Neuronal stem cell (in vitro differentiated cells): ENCODE data around the gene PSMD12.

Experiments
- DNase-seq: peaks from one replicate; pipeline ENCODE4 v3.0.0-alpha.2; 2013; ENCODE audit warnings: low spot score
- H2AFZ ChIP-seq: one replicate; pipeline ENCODE4 v1.6.1; 2013; ENCODE audit warnings: mild to moderate bottlenecking, low read length, inconsistent platforms
- H2AK5ac ChIP-seq: 2 replicates; pipeline ENCODE4 v1.6.1; 2013; ENCODE audit warnings: low read depth, mild to moderate bottlenecking, inconsistent platforms, low read length, moderate library complexity, mixed read lengths
- H2BK120ac ChIP-seq: 2 replicates; pipeline ENCODE4 v1.6.1; 2013; ENCODE audit warnings: low read depth, mild to moderate bottlenecking, inconsistent platforms, low read length, moderate library complexity, mixed read lengths
- H2BK12ac ChIP-seq: one replicate; pipeline ENCODE4 v1.6.1; 2013; ENCODE audit warnings: low read length, inconsistent platforms
- H2BK15ac ChIP-seq: 2 replicates; pipeline ENCODE4 v1.6.1; 2013; ENCODE audit warnings: mild to moderate bottlenecking, low read length, inconsistent platforms, mixed read lengths
- H2BK5ac ChIP-seq: one replicate; pipeline ENCODE4 v1.6.1; 2013; ENCODE audit warnings: inconsistent platforms, mild to moderate bottlenecking, low read length, moderate library complexity
- H3K14ac ChIP-seq: one replicate; pipeline ENCODE4 v1.6.1; 2013; ENCODE audit warnings: low read length, inconsistent platforms
- H3K18ac ChIP-seq: 2 replicates; pipeline ENCODE4 v1.6.1; 2013; ENCODE audit warnings: low read length, inconsistent platforms
- H3K23ac ChIP-seq: 2 replicates; pipeline ENCODE4 v1.6.1; 2013; ENCODE audit warnings: low read depth, mild to moderate bottlenecking, mixed read lengths, low read length, inconsistent platforms; ENCODE audit not compliant: poor library complexity
- H3K27ac ChIP-seq: replicated peaks from 3 replicates; pipeline ENCODE4 v1.5.1; 2013; ENCODE audit warnings: low read length, inconsistent platforms
- H3K27me3 ChIP-seq, 3 experiments: 2 replicates each; pipeline ENCODE4 v1.6.1; 2013; ENCODE audit warnings: low read length in 3 of 3, mild to moderate bottlenecking in 2 of 3, inconsistent platforms in 1 of 3, low read depth in 1 of 3, mixed read lengths in 1 of 3, moderate library complexity in 1 of 3; ENCODE audit not compliant: control insufficient read depth in 3 of 3, insufficient read depth in 3 of 3
- H3K36me3 ChIP-seq, 2 donors: replicated peaks in 1 of 2; 2 replicates each; pipeline ENCODE4 v1.6.1; 2013; ENCODE audit warnings: low read length in 2 of 2; ENCODE audit not compliant: control insufficient read depth in 2 of 2, insufficient read depth in 2 of 2
- H3K4ac ChIP-seq: 2 replicates; pipeline ENCODE4 v1.6.1; 2013; ENCODE audit warnings: inconsistent platforms, mild to moderate bottlenecking, low read length, moderate library complexity
- H3K4me1 ChIP-seq, 2 donors: 1 replicate in 1 of 2; 2 replicates in 1 of 2; pipeline ENCODE4 v1.6.1; 2013; ENCODE audit warnings: low read length in 2 of 2, low read depth in 1 of 2; ENCODE audit not compliant: control insufficient read depth in 2 of 2, insufficient read depth in 1 of 2
- H3K4me2 ChIP-seq: one replicate; pipeline ENCODE4 v1.6.1; 2013; ENCODE audit warnings: mild to moderate bottlenecking, low read length, inconsistent platforms; ENCODE audit not compliant: insufficient read depth, poor library complexity, severe bottlenecking
- H3K4me3 ChIP-seq, 2 donors: 2 replicates each; pipeline ENCODE4 v1.5.1; 2013; ENCODE audit warnings: low read length in 2 of 2, mild to moderate bottlenecking in 2 of 2, inconsistent platforms in 1 of 2, moderate library complexity in 1 of 2
- H3K79me1 ChIP-seq: one replicate; pipeline ENCODE4 v1.6.1; 2013; ENCODE audit warnings: low read depth, mild to moderate bottlenecking, inconsistent platforms, low read length, moderate library complexity
- H3K9ac ChIP-seq: one replicate; pipeline ENCODE4 v1.6.1; 2013; ENCODE audit warnings: mild to moderate bottlenecking, low read depth, low read length, inconsistent platforms; ENCODE audit not compliant: poor library complexity
- H3K9me3 ChIP-seq, 2 donors: replicated peaks in 1 of 2; 2 replicates each; pipeline versions ENCODE3 to v1.6.1; 2013; ENCODE audit warnings: low read length in 2 of 2, mild to moderate bottlenecking in 2 of 2, inconsistent platforms in 1 of 2, low read depth in 1 of 2, mixed read lengths in 1 of 2, moderate library complexity in 1 of 2; ENCODE audit not compliant: control insufficient read depth in 2 of 2, insufficient read depth in 1 of 2
- H4K8ac ChIP-seq: one replicate; pipeline ENCODE4 v1.6.1; 2013; ENCODE audit warnings: low read depth, mild to moderate bottlenecking, inconsistent platforms, low read length, moderate library complexity
- H4K91ac ChIP-seq: one replicate; pipeline ENCODE4 v1.6.1; 2013; ENCODE audit warnings: low read length, low read depth, mild to moderate bottlenecking, inconsistent platforms; ENCODE audit not compliant: poor library complexity
- WGBS, 2 donors: extraction: QIAGEN DNeasy Blood & Tissue Kit; methylation state at CpG; one replicate each; pipeline ENCODE4 v1.1.7; 2013; ENCODE audit warnings: missing lambda C conversion rate in 2 of 2, mixed read lengths in 1 of 2; ENCODE audit not compliant: insufficient read length in 2 of 2, insufficient replicate concordance in 1 of 2; ENCODE audit errors: extremely low coverage in 2 of 2; 5-methylcytosine and 5-hydroxymethylcytosine counted together

Gene PSMD12

GRCh38 chr17:67374329-67375053 lies 8.1 kb upstream of the PSMD12 start:
- H2AK5ac ChIP-seq, result no peak overlapping the region
- H3K36me3 ChIP-seq, result peaks cover 0 to 1% of the 10 kb centered on the region in 2 donors

GRCh38 chr17:67372751-67373150 lies 6.4 kb upstream of the PSMD12 start:
- H3K9me3 ChIP-seq, result no peaks in the 10 kb centered on the region
- DNase-seq, result no peak
- no peak overlapping the region for H3K4me3 ChIP-seq
- H4K8ac ChIP-seq, result no peak overlapping the region
- no peak overlapping the region for H3K27ac ChIP-seq
- no peaks in the 10 kb centered on the region for H3K79me1 ChIP-seq
- no peak overlapping the region for H3K4me2 ChIP-seq
- H3K9ac ChIP-seq, result no peak overlapping the region
- H3K14ac ChIP-seq, result no peak overlapping the region
- peaks cover 5 to 14% of the 10 kb centered on the region in 2 donors for H3K4me1 ChIP-seq
- H2BK15ac ChIP-seq, result no peak overlapping the region
- peaks cover 0 to 3% (median 0%) of the 10 kb centered on the region in 3 experiments for H3K27me3 ChIP-seq
- no peak overlapping the region for H3K23ac ChIP-seq
- H3K18ac ChIP-seq, result no peak overlapping the region
- no peak overlapping the region for H2AK5ac ChIP-seq
- no peak overlapping the region for H4K91ac ChIP-seq
- no peak overlapping the region for H3K4ac ChIP-seq
- H3K36me3 ChIP-seq, result no peaks in the 10 kb centered on the region
- no peak overlapping the region for H2BK5ac ChIP-seq
- no peak overlapping the region for H2BK12ac ChIP-seq
- WGBS, 2 donors, result no CpG with 5 or more reads among the region's 1 CpG
- H2BK120ac ChIP-seq, result no peak overlapping the region
- H2AFZ ChIP-seq, result no peak overlapping the region

More at GRCh38 chr17:67374329-67375053, 8.1 kb upstream of the PSMD12 start:
- H3K27ac ChIP-seq, result no peak overlapping the region
- H4K91ac ChIP-seq, result no peak overlapping the region
- H2AFZ ChIP-seq, result peak overlapping the region; percentile 87
- peaks cover 5 to 18% of the 10 kb centered on the region in 2 donors for H3K4me1 ChIP-seq
- peaks cover 0 to 3% (median 0%) of the 10 kb centered on the region in 3 experiments for H3K27me3 ChIP-seq
- H3K14ac ChIP-seq, result no peak overlapping the region
- H3K4me2 ChIP-seq, result no peak overlapping the region
- DNase-seq, result peak; percentile 73
- H2BK5ac ChIP-seq, result no peak overlapping the region
- no peaks in the 10 kb centered on the region for H3K9me3 ChIP-seq
- no peaks in the 10 kb centered on the region for H3K79me1 ChIP-seq
- WGBS, 2 donors, result no CpG with 5 or more reads among the region's 12 CpGs
- H3K23ac ChIP-seq, result peak overlapping the region; percentile 20
- no peak overlapping the region for H3K4me3 ChIP-seq
- no peak overlapping the region for H3K9ac ChIP-seq
- no peak overlapping the region for H3K4ac ChIP-seq
- no peak overlapping the region for H2BK15ac ChIP-seq
- no peak overlapping the region for H2BK120ac ChIP-seq
- no peak overlapping the region for H2BK12ac ChIP-seq
- no peak overlapping the region for H3K18ac ChIP-seq
- no peak overlapping the region for H4K8ac ChIP-seq

- H2AFZ ChIP-seq, result no peak overlapping the region
- no peak overlapping the region for H2BK12ac ChIP-seq
- H3K27ac ChIP-seq, result no peak overlapping the region
- H3K23ac ChIP-seq, result no peak overlapping the region
- H3K18ac ChIP-seq, result no peak overlapping the region
- no peak overlapping the region for H3K4ac ChIP-seq
- H3K9ac ChIP-seq, result no peak overlapping the region
- no peaks in the 10 kb centered on the region for H3K27me3 ChIP-seq
- no peak overlapping the region for H4K8ac ChIP-seq
- H2BK15ac ChIP-seq, result no peak overlapping the region
- no peak for DNase-seq
- no peak overlapping the region for H2BK120ac ChIP-seq
- H2BK5ac ChIP-seq, result no peak overlapping the region
- no peaks in the 10 kb centered on the region for H3K9me3 ChIP-seq
- no peak overlapping the region for H2AK5ac ChIP-seq
- peaks cover 7% of the 10 kb centered on the region for H3K79me1 ChIP-seq
- no peak overlapping the region for H3K4me2 ChIP-seq
- H3K4me3 ChIP-seq, result no peak overlapping the region
- H4K91ac ChIP-seq, result no peak overlapping the region
- peaks cover 0 to 2% of the 10 kb centered on the region in 2 donors for H3K36me3 ChIP-seq
- H3K14ac ChIP-seq, result no peak overlapping the region
- H3K4me1 ChIP-seq, result peaks cover 2 to 7% of the 10 kb centered on the region in 2 donors
Observed at GRCh38 chr17:67369676-67370075, 3.3 kb upstream of the PSMD12 start.

DNA sequence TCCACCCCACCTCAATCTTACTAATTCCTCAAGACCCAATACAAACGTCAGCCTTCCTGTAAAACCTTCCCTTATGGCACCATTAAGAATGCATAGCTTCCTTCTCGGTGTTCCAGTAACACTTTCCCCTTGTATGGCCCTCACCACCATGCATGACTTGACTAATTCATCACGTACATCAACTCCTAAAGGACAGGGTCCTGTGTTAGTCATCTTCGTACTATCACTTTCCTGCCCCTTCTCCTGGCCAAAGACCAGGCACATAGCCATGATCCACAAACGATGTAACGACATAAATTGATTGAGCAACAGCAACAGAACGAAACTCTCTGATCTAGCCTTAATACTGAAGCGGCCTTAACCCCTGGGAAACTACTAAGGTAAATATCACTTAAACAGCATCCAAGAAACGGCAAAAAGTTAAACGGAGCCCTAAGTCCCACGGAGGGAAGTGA lies 612 bp downstream of the PSMD12 start:
- H3K27ac ChIP-seq, result no peak overlapping the region
- H2BK15ac ChIP-seq, result peak overlapping the region; percentile 27
- no CpG with 5 or more reads among the region's 11 CpGs for WGBS, 2 donors
- no peaks in the 10 kb centered on the region for H3K27me3 ChIP-seq
- H4K8ac ChIP-seq, result no peak overlapping the region
- no peak overlapping the region for H3K18ac ChIP-seq
- peak overlapping the region; percentile 27 for H3K4ac ChIP-seq
- H3K9me3 ChIP-seq, result no peaks in the 10 kb centered on the region
- no peak for DNase-seq
- H2BK5ac ChIP-seq, result peak overlapping the region; percentile 87
- peak overlapping the region; percentile 92 for H3K4me2 ChIP-seq
- no peak overlapping the region for H2BK12ac ChIP-seq
- H4K91ac ChIP-seq, result no peak overlapping the region
- H3K9ac ChIP-seq, result peak overlapping the region; percentile 100
- H3K14ac ChIP-seq, result no peak overlapping the region
- peak overlapping the region; percentile 91 for H2AFZ ChIP-seq
- peaks cover 10% of the 10 kb centered on the region for H3K79me1 ChIP-seq
- H2AK5ac ChIP-seq, result peak overlapping the region; percentile 98
- H2BK120ac ChIP-seq, result peak overlapping the region; percentile 74
- H3K23ac ChIP-seq, result peak overlapping the region; percentile 100
- H3K36me3 ChIP-seq, result peaks cover 0 to 38% of the 10 kb centered on the region in 2 donors
- peaks cover 2 to 7% of the 10 kb centered on the region in 2 donors for H3K4me1 ChIP-seq
- H3K4me3 ChIP-seq, result peak overlapping the region; percentile 88 to 94
